CD4-positive, alpha-beta T cell treated with Interleukin-6 for 4 hours (primary cell): ENCODE measurements around the gene PRR35.

Source experiments
- DNase-seq: peaks from one replicate; pipeline ENCODE4 v3.0.0-alpha.2; 2020; ENCODE audit warnings: mixed read lengths

Gene PRR35

GRCh38 chr16:528111-529011 lies 31.8 kb upstream of the PRR35 start:
- DNase-seq = peak; percentile 22

- DNase-seq = peak; percentile 32
These were observed 31.1 kb upstream of the PRR35 start for GRCh38 chr16:529012-529575.

DNA sequence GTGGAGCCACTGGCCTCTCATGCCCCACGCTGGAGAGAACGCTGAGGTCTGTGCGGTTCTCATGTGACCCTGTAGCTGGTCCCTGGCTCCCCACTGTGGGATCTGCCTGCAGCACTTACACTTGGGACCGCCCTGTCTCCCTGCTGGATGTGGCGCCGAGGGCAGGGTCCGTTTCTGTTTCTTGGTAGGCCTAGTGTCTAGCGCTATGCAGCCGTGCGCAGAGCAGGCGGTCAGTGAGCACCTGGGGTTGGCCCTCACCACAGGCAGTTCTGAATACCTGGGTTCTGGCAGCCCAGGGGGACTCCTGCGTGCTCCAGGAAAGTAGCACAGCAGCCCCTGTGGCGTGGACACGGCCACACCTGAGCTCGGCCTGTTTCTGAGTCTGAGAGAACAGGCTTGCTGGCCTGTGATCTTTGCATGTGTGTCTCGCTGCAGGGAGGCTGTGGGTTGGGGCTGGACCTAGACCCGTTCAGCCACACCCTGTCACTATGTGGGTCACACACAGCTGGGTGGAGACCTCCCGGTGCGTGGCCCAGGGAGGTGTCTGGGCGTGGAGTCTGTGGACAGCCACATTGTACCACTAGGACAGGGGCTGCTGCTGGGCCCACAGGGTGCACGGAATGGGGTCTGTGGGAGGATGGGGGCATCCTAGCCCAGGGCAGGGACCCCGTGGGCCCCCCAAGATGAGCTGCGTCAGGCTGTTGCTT lies 29.9 kb upstream of the PRR35 start:
- no peak for DNase-seq

GRCh38 chr16:531494-532125 lies 28.6 kb upstream of the PRR35 start:
- DNase-seq = no peak

DNA sequence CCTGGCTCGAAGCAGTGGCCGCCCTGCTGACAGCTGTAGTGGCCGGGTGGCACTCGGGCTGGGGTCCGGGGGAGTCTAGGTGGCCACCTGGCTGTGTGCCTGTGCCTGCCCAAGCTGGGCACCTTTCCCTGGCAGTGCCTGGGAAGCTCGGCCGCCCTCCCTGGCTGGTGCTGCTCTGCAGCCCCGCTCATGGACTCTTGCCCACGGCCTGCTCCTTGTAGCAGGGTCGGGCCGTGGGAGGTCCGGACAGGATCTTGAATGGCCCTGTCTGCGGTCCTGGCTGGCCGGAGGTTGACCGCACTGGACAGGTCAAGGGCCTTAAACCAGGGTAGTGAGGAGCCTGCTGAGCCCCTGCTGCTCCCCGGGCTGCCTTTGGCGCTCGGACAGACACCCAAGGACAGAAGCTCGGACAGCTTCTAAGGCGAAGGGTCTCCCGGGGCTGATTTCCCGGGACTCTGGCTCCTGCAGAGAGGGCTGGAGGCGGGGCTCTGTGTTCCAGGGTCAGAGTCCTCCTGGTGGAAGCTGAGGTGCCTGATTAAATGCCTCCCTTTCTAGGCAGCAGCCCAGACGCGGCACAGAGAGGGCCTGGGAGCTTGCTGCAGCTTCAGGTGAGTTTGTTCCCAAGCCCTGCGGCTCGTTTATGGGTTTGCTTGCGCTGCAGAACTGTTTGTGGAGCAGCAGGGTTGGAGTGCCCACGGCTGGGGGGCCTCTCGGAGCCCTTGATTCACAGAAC lies 26.6 kb upstream of the PRR35 start:
- DNase-seq = no peak

DNA sequence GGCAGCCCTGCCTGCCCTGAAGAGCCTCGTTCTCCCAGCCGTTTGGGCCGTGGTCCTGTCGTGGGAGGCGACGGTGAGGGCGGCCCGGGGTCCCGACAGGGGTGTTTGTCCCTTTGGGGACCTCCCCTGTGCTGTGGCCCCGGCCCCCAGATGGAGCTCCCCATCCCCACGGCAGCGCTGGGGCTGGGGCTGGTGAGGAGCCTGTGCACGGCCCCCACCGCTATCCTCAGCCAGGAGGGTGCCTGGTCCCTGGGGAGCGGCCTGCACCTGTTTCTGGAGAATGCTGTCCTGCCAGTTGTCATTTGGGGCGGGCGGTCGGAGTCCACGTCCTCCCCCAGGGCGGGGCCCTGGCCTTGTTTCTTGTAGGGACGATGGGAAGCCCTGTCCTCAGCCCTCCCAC lies 26.1 kb upstream of the PRR35 start:
- DNase-seq = no peak

- DNase-seq = no peak
These were observed 25.2 kb upstream of the PRR35 start for GRCh38 chr16:534856-535445.

- no peak for DNase-seq
These were observed 24.5 kb upstream of the PRR35 start for GRCh38 chr16:535446-536405.

DNA sequence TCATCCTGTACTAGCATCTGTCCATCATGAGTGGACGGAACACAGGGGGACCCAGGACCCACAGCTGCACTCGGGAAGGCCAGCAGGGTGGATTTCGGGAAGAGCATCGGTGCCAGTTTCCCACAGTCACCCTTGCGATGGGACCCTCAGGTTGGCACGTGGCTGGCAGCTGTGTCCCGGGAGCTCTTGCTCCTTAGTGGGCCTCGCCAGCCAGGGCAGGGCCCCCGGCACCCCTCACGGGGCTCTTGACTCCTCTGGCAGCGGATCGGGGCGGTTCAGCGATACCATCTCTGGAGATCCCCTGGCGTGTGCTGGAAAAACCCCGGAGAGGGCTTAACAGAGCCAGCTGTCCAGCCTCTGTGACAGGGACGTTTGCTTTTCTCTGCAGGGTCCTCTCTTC lies 23.4 kb upstream of the PRR35 start:
- no peak for DNase-seq

- no peak for DNase-seq
These were observed 22.5 kb upstream of the PRR35 start for GRCh38 chr16:537415-538335.

DNA sequence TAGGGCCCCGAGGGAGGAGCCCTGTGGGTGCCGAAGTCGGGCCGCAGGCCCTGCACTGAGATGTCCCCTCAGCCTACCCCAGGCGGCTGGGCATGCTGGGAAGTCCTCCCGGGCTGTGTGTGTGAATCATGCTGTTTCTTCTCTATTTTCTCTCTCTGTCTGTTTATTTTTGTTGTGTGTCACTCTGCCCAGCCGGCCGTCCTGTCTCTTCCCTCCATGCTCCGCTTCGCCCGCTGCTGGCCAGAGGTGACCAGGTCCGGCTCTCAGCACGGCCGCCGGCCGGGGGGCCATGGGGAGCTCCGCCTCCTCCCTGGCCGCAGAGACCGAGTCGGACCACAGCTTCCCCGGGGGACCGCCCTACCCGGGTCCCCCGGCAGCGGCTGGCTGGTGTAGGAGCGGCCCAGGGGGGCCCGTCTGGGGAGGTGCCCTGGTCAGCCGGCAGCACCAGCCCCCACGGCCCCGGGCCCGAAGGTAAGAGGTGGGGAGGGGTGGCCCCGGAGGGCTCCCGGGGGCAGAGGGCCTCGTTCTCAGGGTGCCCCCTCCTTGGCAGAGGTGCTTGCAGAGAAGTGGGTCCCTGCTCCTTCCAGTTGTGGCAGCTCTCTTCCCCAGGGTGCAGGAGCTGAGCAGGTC lies 20.2 kb upstream of the PRR35 start:
- no peak for DNase-seq

GRCh38 chr16:540645-541340 lies 19.4 kb upstream of the PRR35 start:
- DNase-seq = no peak

DNA sequence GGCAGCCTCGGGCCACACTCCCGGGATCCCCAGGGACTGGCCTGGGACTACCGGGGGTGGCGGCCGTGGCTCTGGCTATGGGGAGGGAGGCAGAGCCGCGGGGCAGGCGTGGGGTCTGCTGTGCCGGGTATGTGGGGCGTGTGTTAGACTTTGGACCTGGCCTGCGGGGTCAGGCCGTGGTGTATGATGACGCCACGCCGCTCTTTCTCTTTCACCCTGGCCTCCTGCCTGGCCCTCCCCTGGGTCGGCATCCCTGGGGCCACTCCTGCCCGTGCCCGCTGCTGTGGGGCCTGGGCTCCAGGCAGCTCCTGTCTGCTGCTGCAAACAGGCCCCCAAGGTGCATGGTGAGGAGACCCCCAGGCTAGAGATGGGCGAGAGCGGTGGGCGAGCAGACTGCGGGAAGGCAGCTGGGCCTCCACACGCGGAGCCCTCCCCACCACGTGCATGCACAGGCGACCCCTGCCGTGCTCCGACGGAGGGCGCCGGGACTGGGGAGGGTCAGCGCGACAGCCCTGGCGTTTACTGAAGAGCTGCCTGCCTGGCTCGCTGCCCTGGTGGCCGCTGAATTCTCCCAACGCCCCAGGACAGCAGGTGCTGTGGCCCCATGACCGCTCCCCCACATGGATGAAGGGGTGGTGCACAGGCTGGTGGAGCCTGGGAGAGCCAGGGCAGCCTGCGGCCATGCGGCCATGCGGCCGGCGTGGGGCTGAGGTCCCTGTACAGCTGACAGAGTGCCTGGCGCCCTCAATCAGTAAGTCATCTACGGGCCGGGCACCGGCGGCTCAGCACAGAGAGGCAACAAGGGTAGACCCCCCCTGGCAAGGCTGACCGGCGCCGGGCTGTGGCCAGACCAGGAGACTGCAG lies 16.7 kb upstream of the PRR35 start:
- no peak for DNase-seq

DNA sequence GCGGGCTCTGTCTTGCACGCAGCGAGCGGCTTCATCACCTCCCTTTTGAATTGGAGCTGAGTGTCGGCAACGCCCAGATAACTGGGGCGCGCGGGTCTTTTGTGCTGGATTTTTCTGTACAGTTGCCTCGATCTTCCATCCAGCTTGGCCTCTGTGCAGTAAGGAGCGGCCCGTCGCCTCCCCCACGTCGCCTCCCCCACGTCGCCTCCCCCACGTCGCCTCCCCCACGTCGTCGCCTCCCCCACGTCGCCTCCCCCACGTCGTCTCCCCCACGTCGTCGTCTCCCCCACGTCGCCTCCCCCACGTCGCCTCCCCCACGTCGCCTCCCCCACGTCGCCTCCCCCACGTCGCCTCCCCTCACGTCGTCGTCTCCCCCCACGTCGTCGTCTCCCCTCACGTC lies 15.7 kb upstream of the PRR35 start:
- no peak for DNase-seq

- DNase-seq = peak; percentile 66
These were observed 13.1 kb upstream of the PRR35 start for GRCh38 chr16:546909-547770.

- DNase-seq = no peak
These were observed 11.6 kb upstream of the PRR35 start for GRCh38 chr16:548586-548985.
